GM20431 (cell line): ENCODE results near the gene CDC42EP1.
"Not testable (repeated sequence)": the region's sequence is repeated elsewhere in the genome, so short reads cannot be mapped to it uniquely, and the experiment has no call there.

Experiments used
- in situ Hi-C: fragments of 300-500 bp; cut with MseI, MboI; formaldehyde crosslinking; loops from one replicate; pipeline ENCODE4 v1.15.0; 2020; ENCODE audit warnings: low sequenced_read_pairs; ENCODE audit not compliant: unreplicated experiment

Gene CDC42EP1

DNA sequence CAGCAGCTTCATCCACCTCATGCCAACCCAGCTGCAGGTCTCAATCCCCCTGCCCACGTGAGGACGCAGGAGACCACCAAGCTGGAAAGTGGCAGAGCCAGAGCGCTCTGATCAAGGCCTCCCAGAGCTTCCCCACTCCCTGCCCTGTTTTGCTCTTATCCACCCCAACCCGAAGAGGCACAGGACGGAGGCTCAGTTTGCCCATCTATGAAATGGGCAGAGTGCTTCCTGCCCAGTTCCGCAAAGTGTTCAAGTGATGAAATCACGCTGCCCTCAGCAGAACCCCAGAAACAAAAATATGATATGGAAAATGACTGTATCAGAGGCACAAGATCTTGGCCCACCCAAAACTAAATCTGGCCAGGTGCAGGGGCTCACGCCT, 11.7 kb downstream of the CDC42EP1 start:
- in situ Hi-C loops = no loop called here

DNA sequence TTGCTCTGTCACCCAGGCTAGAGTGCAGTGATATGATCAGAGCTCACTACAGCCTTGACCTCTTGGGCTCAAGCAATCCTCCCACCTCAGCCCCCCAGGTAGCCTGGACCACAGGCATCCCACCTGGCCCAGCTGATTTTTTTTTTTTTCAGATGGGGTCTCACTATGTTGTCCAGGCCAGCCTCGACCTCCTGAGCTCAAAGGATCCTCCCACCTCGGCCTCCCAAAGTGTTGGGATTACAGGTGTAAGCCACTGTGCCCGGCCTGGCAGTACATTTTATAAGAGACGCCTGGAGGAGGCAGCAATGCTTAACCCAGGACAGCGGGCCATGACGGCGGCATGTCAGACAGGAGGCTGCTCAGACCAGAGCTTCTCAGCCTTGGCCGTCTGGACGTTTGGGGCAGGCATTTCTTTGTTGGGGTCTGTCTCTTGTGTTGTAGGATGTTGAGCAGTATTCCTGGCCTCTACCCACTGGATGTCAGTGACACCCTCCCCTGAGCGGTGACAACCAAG, 15.3 kb downstream of the CDC42EP1 start:
- in situ Hi-C loops = no loop called here

DNA sequence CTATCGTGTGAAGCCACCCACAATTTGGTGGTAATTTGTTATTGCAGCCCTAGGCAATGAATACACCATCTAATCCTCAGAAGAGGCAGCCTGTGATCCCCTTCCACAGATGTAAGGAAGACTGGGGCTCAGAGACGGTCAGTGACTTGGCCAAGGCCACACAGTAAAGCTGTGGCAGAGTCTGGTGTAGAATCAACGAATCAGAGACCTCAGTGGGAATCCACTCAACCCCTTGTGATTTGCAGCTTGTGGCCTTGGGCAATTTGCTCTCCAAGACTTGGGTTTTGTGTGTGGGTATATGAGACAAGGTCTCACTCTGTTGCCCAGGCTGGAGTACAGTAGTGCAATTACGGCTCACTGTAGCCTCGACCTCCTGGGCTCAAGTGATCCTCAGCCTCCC, 17.7 kb downstream of the CDC42EP1 start:
- in situ Hi-C loops = no loop called here

DNA sequence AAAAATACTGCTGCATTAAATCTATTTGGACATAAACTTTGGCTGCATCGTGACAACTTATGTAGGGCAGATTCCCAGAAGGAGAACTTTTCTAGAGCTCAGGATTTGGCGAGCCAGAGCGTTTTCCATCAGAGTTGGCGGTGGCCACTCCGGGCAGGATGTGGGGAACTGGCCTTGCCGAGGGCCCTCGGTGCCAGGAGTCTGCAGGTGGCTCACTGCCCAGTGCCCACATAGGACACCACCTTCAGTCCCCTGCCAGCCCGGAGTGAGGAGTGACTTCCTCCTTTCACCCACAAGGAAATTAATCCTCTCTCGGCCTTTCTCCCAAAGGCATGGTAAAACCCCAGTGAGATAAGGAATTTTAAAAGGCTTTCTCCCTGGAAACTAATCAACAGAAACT, 21.2 kb downstream of the CDC42EP1 start:
- in situ Hi-C loops = no loop called here

DNA sequence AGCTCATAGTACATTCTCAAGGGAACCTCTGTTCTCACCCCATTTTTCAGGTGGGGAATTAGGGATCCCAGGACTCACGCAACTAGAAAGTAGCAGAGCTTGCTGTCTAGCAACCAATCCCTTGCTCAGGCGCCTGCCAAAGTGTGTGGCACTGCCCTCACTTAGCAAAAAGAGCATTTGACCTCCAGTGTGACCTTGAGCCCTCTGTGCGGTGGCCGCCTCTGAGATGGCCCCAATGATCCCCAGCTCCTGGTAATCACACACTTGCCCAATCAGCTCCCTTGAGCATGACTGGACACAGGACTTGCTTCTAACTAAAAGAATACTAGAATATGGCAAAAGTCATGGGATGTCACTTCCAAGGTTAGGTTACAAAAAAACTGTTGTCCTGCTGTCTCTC, 22.2 kb downstream of the CDC42EP1 start:
- in situ Hi-C loops = no loop called here

DNA sequence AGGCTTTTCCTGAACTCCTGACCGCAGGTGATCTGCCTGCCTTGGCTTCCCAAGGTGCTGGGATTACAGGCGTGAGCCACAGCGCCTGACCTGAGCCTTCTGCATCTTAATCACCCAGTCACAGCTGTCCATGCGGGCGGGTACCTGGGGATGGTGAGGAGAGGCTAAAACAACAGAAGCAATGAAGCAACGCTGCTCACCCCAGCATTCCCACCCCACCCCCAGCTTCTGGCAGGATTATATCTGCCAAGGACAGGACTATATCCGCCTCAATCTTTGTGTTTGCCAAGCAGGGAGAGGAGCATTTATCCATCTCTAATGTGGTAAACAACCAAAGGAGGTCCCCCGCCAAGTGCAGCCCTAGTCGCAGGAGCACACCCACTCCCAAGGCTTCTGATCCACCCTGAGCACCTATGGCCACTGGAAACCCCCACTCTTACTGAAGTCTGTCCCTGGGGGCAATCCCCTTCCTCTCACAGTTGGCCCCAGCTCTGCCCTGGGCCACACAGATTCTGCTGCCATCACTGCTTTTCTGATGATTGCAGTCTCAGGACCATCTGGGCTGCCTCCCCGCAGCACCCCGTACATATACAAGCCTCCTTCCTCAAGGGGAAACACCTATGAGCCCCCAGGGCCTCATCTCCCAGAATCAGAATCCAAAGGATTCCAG, 28.4 kb downstream of the CDC42EP1 start:
- in situ Hi-C loops = no loop called here

DNA sequence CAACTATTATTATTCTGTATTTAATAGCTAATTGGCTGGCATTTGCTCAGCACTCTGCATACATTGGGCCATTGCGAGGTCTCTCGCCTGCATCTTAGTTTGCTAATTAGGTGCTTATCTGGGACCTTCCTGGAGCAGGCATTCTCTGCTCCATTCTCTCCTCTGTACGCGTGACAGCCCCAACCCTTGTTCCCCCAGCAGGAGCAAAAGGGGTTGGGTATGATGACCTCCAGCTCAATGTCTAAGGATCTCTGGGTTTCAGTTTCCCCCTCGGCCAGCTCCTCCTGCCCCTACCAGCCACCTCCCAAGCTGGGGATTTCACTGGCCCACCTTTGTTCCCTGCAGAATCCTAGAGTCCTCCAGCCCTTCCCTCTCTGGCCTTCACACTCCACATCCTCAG, 29.4 kb downstream of the CDC42EP1 start:
- in situ Hi-C loops = no loop called here

DNA sequence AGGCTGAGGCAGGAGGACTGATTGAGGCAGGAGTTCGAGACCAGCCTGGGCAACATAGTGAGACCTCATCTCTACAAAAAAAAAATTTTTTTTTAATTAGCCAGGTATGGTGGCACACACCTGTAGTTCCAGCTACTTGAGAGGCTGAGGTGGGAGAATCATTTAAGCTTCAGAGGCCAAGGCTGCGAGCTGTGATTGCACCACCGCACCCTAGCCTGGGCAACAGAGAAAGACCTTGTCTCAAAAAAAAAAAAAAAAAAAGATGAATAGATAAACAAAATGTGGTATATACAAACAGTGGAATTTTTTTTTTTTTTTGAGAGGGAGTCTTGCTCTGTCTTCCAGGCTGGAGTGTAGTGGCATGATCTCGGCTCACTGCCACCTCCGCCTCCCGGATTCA, 30.8 kb downstream of the CDC42EP1 start:
- in situ Hi-C loops = not testable (repeated sequence)

DNA sequence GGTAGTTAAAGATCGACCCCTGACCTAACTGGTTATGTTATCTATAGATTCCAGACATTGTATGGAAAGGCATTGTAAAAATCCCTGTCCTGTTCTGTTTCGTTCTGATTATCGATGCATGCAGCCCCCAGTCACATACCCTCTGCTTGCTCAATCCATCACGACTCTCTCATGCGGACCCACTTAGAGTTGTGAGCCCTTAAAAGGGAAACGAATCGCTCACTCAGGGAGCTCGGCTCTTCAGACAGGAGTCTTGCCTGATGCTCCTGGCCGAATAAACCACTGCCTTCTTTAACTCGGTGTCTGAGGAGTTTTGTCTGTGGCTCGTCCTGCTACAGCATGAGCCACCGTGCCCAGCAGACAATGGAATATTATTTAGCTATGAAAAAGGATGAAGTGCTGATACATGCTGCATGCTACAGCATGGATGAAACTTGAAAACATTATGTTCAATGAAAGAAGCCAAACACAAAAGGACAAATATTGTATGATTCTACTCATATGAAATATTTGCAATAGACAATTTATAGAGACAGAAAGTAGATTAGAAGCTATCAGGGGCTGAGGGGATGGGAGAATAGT, 31.6 kb downstream of the CDC42EP1 start:
- in situ Hi-C loops = no loop called here

DNA sequence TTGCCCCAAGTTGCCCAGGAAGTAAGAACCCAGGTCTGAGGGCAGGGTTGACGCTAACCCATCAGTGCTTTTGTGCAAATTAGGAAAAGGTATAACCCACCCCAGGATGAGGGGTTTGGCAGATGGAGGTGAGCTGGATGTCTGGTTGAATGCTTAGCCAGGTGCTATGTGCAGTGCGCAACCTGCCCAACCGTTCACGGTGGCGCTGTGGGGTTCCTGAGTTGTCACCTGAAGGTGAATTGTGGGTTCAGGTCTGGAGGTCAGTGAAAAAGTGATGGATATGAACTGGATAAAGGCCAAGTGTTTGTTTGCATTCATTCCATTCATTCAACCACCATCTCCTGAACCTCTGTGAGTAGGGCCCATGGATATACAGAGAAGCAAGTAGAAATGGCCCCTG, 34.0 kb downstream of the CDC42EP1 start:
- in situ Hi-C loops = no loop called here

DNA sequence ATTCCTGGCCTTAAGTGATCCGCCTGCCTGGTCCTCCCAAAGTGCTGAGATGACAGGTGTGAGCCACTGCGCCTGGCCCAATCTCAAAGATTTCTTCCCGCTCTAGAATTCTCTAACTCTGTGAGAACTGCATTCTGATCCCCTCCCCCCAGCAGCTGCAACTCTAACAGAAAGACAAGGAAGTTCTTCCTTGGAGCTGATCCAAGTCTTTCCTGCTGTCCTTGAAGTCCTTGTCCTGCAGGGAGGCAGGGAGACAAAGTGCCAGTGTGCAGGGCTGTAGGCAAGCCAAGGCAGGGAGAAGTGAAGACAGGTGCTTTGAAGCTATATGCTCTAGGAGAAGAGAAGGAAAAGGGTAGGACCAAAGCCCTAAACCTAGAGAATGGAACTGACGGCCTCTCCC, 38.9 kb downstream of the CDC42EP1 start:
- in situ Hi-C loops = no loop called here

DNA sequence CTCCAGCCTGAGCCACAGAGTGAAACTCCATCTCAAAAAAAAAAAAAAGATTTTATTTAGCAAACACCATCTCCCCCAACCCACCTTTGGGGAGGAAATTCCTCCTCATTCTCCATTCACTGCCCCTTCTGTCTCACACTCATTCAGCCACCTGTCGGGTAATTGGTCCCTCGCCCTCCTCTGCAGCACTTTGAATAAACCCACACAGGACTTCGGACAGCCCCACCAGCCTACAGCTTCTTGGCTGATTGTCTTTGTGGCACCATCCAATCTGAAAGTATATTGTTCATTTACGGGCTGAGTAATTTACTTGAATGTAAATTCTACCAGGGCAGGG, 40.9 kb downstream of the CDC42EP1 start:
- in situ Hi-C loops = no loop called here

DNA sequence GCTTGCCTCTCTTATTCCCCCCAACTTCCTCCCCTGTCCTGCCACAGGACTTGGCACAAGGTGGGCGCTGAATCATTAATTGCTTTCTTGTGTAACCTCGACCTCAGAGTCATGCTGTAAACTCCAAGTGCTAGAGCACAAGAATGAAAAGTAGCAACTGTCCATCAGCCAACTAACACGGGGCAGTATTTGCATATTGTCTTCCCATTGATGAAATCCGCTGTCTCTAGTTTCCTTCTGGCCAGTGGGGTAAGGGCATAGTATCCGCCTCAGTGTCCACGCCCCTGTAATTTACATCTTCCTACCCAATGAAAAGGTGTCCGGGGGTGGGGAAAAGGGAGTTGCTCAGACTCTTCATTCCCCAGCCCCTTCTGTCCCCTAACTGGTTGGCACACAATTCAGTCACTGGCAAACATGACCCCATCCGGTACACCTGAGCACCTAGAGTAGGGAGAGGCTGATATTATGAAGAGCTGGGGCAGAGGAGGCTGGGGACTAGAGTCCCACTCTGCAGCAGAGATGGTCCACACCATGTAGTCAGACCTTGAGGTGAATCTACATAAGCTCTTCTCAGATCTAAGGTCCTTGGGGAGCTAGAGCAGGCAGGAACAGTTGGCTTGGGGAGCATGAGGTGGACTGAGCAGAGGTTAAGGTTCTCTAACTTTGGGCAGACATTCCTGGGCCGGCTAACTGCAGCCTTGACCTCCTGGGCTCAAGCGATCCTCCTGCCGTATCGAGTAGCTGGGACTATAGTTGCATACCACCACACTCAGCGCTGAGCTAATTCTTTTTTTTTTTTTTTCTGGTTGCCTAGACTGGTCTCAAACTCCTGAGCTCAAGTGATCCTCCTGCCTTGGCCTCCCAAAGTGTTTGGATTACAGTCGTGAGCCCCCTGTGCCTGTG, 41.5 kb downstream of the CDC42EP1 start:
- in situ Hi-C loops = no loop called here

DNA sequence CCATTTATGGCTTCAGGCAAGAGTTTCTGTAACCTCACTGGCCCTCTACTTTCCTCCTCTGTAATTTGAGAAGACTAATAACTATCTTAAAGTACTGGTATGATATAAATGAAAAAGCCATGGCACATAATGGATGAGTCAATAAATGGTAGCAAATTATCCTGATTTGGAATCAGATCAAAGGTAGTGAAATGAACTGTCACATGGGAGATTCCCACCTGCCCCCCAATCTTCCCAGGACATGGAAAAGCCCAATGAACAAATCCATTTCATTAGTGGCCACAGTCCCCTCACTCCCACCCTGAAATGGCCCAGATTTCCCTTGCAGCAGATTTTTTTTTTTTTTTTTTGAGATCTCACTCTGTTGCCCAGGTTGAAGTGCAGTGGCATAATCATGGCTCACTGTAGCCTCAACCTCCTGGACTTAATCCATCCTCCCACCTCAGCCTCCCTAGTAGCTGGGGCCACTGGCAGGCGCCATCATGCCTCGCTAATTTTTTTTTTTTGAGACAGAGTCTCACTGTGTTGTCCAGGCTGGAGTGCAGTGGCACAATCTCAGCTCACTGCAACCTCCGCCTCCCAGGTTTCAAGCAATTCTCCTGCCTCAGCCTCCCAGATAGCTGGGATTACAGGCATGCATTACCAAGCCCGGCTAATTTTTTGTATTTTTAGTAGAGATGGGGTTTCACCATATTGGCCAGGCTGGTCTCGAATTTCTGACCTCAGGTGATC, 42.4 kb downstream of the CDC42EP1 start:
- in situ Hi-C loops = not testable (repeated sequence)

DNA sequence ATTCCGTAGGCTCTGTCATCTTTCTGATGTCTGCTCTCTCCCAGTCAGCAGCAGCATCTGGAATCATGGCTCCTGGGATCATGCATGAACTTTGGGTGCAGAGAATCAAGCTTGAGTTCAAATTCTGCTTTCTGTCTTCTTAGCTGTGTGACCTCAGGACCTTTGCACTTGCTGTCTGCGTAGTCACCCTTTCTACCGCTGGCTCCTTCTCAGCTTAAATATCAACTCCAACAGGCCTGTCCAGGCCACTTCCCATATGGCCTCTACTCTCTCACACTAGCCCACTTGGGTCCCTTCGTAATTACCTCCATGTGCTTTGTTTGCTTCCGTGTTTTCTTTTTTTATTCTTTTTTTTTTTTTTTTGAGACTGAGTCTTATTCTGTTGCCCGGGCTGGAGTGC, 43.8 kb downstream of the CDC42EP1 start:
- in situ Hi-C loops = no loop called here

DNA sequence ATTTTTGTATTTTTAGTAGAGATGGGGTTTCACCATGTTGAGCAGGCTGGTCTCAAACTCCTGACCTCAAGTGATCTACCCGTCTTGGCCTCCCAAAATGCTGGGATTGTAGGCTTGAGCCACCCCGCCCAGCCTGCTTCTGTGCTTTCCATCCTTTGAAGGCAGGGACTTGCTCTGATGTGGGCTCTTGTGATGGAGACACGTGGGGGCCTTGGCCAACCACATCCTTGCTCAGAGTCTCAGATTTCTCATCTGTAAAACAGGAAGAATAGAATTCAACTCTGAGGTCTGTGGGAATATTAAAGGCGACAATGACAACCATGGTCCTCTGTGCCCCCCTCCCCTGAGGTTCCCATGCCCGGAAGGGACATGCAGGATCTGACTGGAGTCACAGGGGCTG, 44.6 kb downstream of the CDC42EP1 start:
- in situ Hi-C loops = no loop called here

DNA sequence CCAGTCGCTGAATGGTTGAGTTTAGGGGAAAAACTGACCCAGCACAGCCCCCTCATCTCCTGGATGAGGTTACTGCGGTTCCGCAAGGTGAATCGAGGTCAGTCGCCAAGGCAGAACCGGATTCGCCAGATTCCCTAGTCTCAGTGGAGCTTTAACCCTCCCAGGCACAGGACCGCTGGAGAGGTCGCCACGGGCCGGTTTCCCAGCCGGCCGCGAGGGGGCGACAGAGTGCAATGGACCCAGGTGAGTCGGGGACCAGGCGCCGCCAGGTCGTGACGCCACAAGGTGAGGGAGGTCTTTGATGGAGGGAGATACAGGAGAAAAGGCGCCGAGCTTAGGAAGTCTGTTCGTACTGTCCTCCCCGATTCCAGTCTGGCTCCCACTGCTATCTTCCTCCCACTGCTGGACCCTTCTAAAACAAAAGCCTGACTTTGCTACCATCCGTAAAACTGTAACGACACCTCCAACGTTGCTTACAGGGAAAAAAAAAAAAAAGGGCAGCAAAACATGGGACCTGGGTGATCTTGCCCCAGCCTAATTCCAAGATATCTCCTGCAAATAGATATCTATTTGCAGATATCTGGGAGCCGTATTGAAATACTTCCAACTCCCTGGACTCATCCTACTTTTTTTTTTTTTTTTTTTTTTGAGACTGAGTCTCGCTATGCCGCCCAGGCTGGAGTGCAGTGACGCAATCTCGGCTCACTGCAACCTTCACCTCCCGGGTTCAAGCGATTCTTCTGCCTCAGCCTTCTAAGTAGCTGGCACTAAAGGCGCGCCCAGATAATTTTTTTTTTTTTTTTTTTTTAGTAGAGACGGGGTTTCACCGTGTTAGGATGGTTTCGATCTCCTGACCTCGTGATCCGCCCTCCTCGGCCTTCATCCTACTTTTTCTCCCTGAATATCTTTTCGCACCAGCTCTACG, 47.0 kb downstream of the CDC42EP1 start:
- in situ Hi-C loops = no loop called here

DNA sequence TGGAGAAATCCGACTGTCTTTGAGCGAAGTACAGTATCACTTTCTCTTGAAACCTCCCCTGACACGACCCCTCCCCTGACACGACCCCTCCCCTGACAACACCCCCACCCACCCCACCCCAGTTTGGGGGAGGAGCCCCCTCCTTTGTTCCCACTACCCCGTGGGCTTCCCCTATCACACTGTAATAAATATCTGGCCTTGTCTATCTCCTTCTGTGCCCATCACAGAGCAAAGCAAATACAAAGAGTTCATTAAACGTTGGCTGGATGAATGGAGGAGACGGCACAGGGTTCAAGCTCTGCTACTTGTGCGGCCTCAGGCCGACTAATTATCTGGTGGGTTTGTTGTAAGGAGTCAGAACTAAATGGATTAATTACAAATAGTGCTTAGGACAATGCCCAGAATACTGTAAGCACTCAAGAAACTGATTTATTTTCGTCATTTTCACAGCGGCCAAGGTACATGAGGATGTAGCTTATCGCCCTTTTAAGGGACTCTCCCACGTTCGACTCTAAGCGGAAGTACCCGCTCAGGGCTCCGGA, 47.7 kb downstream of the CDC42EP1 start:
- in situ Hi-C loops = no loop called here
